H1 (cell line): Measurements from ENCODE around the gene SPATA7. TPM values are rescaled to one million over a fixed set of nuclear protein-coding genes. Genes with fewer than 3 reads are reported as not detected.

Experiments
- CBX5 ChIP-seq: fragments of 300-800, 300-1000 bp; sonication (generic); IDR thresholded peaks from 2 replicates; pipeline ENCODE4 v1.7.1; 2016; ENCODE audit warnings: antibody characterized with exemption, low read length, low read depth
- CEBPB ChIP-seq: IDR thresholded peaks from 2 replicates; pipeline ENCODE4 v1.6.1; 2012; ENCODE audit warnings: low read depth, low read length
- CREB1 ChIP-seq: IDR thresholded peaks from 2 replicates; pipeline ENCODE4 v1.6.1; 2012; ENCODE audit warnings: inconsistent platforms
- JUN ChIP-seq: IDR thresholded peaks from 2 replicates; pipeline ENCODE4 v1.6.1; 2011; ENCODE audit warnings: low read depth, mild to moderate bottlenecking, improper control_type of control experiment, low read length
- MAFK ChIP-seq: IDR thresholded peaks from 2 replicates; pipeline ENCODE4 v1.6.1; 2012; ENCODE audit warnings: low read depth, mild to moderate bottlenecking, improper control_type of control experiment, low read length
- SAP30 ChIP-seq: fragments of 300-600 bp; sonication (generic); IDR thresholded peaks from 2 replicates; pipeline ENCODE4 v1.7.1; 2012; ENCODE audit warnings: low read length, moderate library complexity, mild to moderate bottlenecking, inconsistent platforms; ENCODE audit not compliant: insufficient read depth, insufficient replicate concordance
- SUZ12 ChIP-seq: fragments of 200-600 bp; sonication (generic); IDR thresholded peaks from 2 replicates; pipeline ENCODE4 v1.6.1; 2012; ENCODE audit warnings: mild to moderate bottlenecking, inconsistent platforms, low read length, moderate library complexity, mixed read lengths
- polyA plus RNA-seq, 7 experiments: library from polyadenylated mRNA; depleted of rRNA in 3 of 7; stranded (reverse) in 5 of 7; unstranded in 2 of 7; fragments of >200 nt in 5 of 7; fragments of 200-250 nt in 2 of 7; gene quantifications; 1 replicate in 5 of 7; 2 replicates in 1 of 7; 4 replicates in 1 of 7; pipeline versions ENCODE4 v1.2.1 to v1.2.3, GENCODE V29; 2011 to 2013; ENCODE audit warnings: missing spikeins in 2 of 7, mixed read lengths in 2 of 7
- total RNA-seq: library from RNA; stranded (reverse); fragmentation: NEBNext Ultra II Directional; extraction: Animal tissue kit (Norgen Biotek cat#: 25700); gene quantifications from 2 replicates; pipeline ENCODE4 v1.2.1, GENCODE V29; 2021
- TF ChIP-seq, protein P1 (sequence below): IDR thresholded peaks from 2 replicates; pipeline ENCODE4 v1.6.1; 2011; ENCODE audit warnings: low read length, improper control_type of control experiment

SPATA7 gene
- total and polyA plus RNA-seq, 2 of the 8 experiments (the other 6 are each of a cell fraction or from before 2014, with no cell fraction given), result 3.8 to 6.7 TPM

- TF ChIP-seq SAP30 (no peak), CEBPB (no peak), MAFK (no peak), CBX5 (no peak), JUN (no peak), CREB1 (no peak), SUZ12 (no peak)
- TF ChIP-seq, protein P1, sequence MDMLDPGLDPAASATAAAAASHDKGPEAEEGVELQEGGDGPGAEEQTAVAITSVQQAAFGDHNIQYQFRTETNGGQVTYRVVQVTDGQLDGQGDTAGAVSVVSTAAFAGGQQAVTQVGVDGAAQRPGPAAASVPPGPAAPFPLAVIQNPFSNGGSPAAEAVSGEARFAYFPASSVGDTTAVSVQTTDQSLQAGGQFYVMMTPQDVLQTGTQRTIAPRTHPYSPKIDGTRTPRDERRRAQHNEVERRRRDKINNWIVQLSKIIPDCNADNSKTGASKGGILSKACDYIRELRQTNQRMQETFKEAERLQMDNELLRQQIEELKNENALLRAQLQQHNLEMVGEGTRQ, result no peak
Observed at GRCh38 chr14:88424573-88424972, 39.1 kb downstream of the SPATA7 start (continued).
